HepG2 (cell line): ENCODE measurements around the gene LEF1. TPM values are rescaled to one million over a fixed set of nuclear protein-coding genes. Genes with fewer than 3 reads are reported as not detected.

ENCODE experiments used
- ATAC-seq: fragments of 200-7000 bp; cut with Tn5 transposase; 3 replicates; pipeline ENCODE4 v1.9.1; 2020; ENCODE audit warnings: mild to moderate bottlenecking, moderate library complexity
- BruUV-seq: library from RNA; stranded (reverse); fragments of 400-500 nt; replicated peaks from 2 replicates; lab custom pipeline; 2021; lab: Mats Ljungman, UMichigan
- CTCF ChIA-PET: fragments of 300-600 bp; formaldehyde crosslinking; extraction: SDS; loops from one replicate; lab custom pipeline; 2021; ENCODE audit warnings: low total read pairs, inconsistent platforms, low intra/inter-chr PET ratio; lab: Yijun Ruan, JAX
- POLR2A ChIA-PET: fragments of 350-600 bp; sonication (Branson Sonifier 250); formaldehyde crosslinking; loops from one replicate; lab custom pipeline; 2020; ENCODE audit warnings: antibody characterized with exemption, inconsistent platforms; lab: Yijun Ruan, JAX
- DNase-seq: peaks from one replicate; pipeline ENCODE4 v3.0.0-alpha.2; 2015; ENCODE audit warnings: low spot score
- FAIRE-seq: peaks from 3 replicates; lab custom pipeline; 2011; peaks lifted over from hg19 to GRCh38; lab: Jason Lieb, UNC
- H2AFZ ChIP-seq: one replicate; pipeline ENCODE4 v1.6.1; 2011; ENCODE audit warnings: low read length, inconsistent platforms
- H3K27ac ChIP-seq: fragments of 300-600 bp; 3 replicates; pipeline ENCODE4 v1.8.0; 2011; ENCODE audit warnings: mixed run types, mild to moderate bottlenecking, mixed read lengths, low read length, inconsistent platforms; ENCODE audit not compliant: insufficient read depth; ENCODE audit errors: extremely low read length
- H3K27me3 ChIP-seq, 2 experiments: fragments of 200-600 bp in 1 of 2; 2 replicates in 1 of 2; 3 replicates in 1 of 2; pipeline versions ENCODE4 v1.6.0 to v1.8.0; 2011; ENCODE audit warnings: low read length in 2 of 2, mild to moderate bottlenecking in 2 of 2, moderate library complexity in 2 of 2, inconsistent platforms in 1 of 2; ENCODE audit not compliant: insufficient read depth in 2 of 2, control insufficient read depth in 1 of 2
- H3K36me3 ChIP-seq, 2 experiments: fragments of 200-600 bp in 1 of 2; replicated peaks in 1 of 2; 2 replicates in 1 of 2; 3 replicates in 1 of 2; pipeline versions ENCODE4 v1.5.1 to v1.8.0; 2011; ENCODE audit warnings: low read length in 2 of 2, inconsistent platforms in 1 of 2; ENCODE audit not compliant: insufficient read depth in 2 of 2, control insufficient read depth in 1 of 2
- H3K4me1 ChIP-seq: 2 replicates; pipeline ENCODE4 v1.5.1; 2012; ENCODE audit warnings: low read length, inconsistent platforms; ENCODE audit not compliant: insufficient read depth
- H3K4me2 ChIP-seq: 2 replicates; pipeline ENCODE4 v1.6.0; 2011; ENCODE audit warnings: low read depth, low read length, inconsistent platforms
- H3K4me3 ChIP-seq, 3 experiments: fragments of 200-600 bp in 1 of 3; sonication (generic), shearing (Covaris generic) in 1 of 3; replicated peaks in 1 of 3; 2 replicates each; pipeline ENCODE4 v1.5.1; 2011 to 2016; ENCODE audit warnings: low read length in 3 of 3, inconsistent platforms in 2 of 3, low read depth in 2 of 3, mild to moderate bottlenecking in 2 of 3, control low read depth in 1 of 3, mixed read lengths in 1 of 3; ENCODE audit not compliant: insufficient read depth in 1 of 3
- H3K79me2 ChIP-seq: one replicate; pipeline ENCODE4 v1.6.1; 2011; ENCODE audit warnings: low read length, inconsistent platforms; ENCODE audit not compliant: insufficient read depth
- H3K9ac ChIP-seq: 2 replicates; pipeline ENCODE4 v1.6.0; 2011; ENCODE audit warnings: mild to moderate bottlenecking, low read depth, low read length, inconsistent platforms; ENCODE audit not compliant: insufficient read depth
- H3K9me3 ChIP-seq: 2 replicates; pipeline ENCODE4 v1.5.1; 2012; ENCODE audit warnings: mild to moderate bottlenecking, low read length
- H4K20me1 ChIP-seq: 2 replicates; pipeline ENCODE4 v1.6.0; 2011; ENCODE audit warnings: inconsistent platforms, mild to moderate bottlenecking, low read length, moderate library complexity; ENCODE audit not compliant: insufficient read depth
- ATF7-NPFF ChIP-seq: sonication (generic); formaldehyde crosslinking; IDR thresholded peaks from 2 replicates; pipeline ENCODE4 v1.8.1; 2023; ENCODE audit warnings: mild to moderate bottlenecking, low read depth, missing genetic modification reagents, moderate library complexity
- MED1 ChIP-seq: sonication (generic); formaldehyde crosslinking; IDR thresholded peaks from 2 replicates; pipeline ENCODE4 v1.4.0; 2020; ENCODE audit warnings: missing genetic modification reagents
- TBX3 ChIP-seq: fragments of 450-650 bp; IDR thresholded peaks from 2 replicates; pipeline ENCODE4 v1.6.1; 2017; ENCODE audit warnings: antibody characterized with exemption, mild to moderate bottlenecking, inconsistent platforms, borderline replicate concordance
- ZNF10 ChIP-seq: sonication (generic); formaldehyde crosslinking; IDR thresholded peaks from 2 replicates; pipeline ENCODE4 v1.4.0; 2020; ENCODE audit warnings: mild to moderate bottlenecking, low read depth, missing genetic modification reagents, borderline replicate concordance
- ZNF367 ChIP-seq: sonication (generic); formaldehyde crosslinking; IDR thresholded peaks from 2 replicates; pipeline ENCODE4 v1.4.0; 2020; ENCODE audit warnings: missing genetic modification reagents, borderline replicate concordance
- ZNF484 ChIP-seq: sonication (generic); formaldehyde crosslinking; IDR thresholded peaks from 2 replicates; pipeline ENCODE4 v1.5.1; 2020; ENCODE audit warnings: mild to moderate bottlenecking, low read depth, missing genetic modification reagents, borderline replicate concordance
- WGBS: methylation state at CpG from one replicate; pipeline ENCODE4 v1.1.6; 2017; ENCODE audit warnings: low lambda C conversion rate; 5-methylcytosine and 5-hydroxymethylcytosine counted together
- in situ Hi-C: cut with HindIII; loops from 2 replicates; pipeline ENCODE4 v1.10.0; 2017; ENCODE audit warnings: low pct_unique_long_range_greater_than_20kb; ENCODE audit not compliant: extremely low pct_ligation_motif_present
- intact Hi-C: fragments of 100-400 bp; cut with micrococcal nuclease; formaldehyde crosslinking; loops from one replicate; pipeline ENCODE4 v1.10.0; 2022; ENCODE audit not compliant: unreplicated experiment
- polyA plus RNA-seq, 8 experiments: library from polyadenylated mRNA; depleted of rRNA in 3 of 8; stranded (reverse) in 7 of 8; unstranded in 1 of 8; fragments of >200 nt; fragmentation: Illumina TruSeq in 4 of 8; extraction: Trizol in 4 of 8; gene quantifications; 2 replicates each; pipeline versions ENCODE4 v1.2.1 to v1.2.3, GENCODE V29; 2011 to 2016; ENCODE audit warnings: low read depth in 4 of 8, missing spikeins in 1 of 8, mixed read lengths in 1 of 8; ENCODE audit not compliant: insufficient read depth in 1 of 8
- total RNA-seq, 5 experiments: library from RNA; depleted of rRNA; stranded (reverse); fragments of >200 nt; fragmentation: Illumina TruSeq; extraction: Trizol; gene quantifications; 2 replicates each; pipeline ENCODE4 v1.2.3, GENCODE V29; 2016; ENCODE audit warnings: low read depth in 1 of 5
- TF ChIP-seq, protein P1 (sequence below): sonication (generic); formaldehyde crosslinking; IDR thresholded peaks from 2 replicates; pipeline ENCODE4 v1.5.1; 2020; ENCODE audit warnings: missing genetic modification reagents, mild to moderate bottlenecking, borderline replicate concordance

The LEF1 gene
- total and polyA plus RNA-seq, 2 of the 13 experiments (the other 11 are each of a cell fraction or from before 2014, with no cell fraction given), result 0.22 to 0.29 TPM

DNA sequence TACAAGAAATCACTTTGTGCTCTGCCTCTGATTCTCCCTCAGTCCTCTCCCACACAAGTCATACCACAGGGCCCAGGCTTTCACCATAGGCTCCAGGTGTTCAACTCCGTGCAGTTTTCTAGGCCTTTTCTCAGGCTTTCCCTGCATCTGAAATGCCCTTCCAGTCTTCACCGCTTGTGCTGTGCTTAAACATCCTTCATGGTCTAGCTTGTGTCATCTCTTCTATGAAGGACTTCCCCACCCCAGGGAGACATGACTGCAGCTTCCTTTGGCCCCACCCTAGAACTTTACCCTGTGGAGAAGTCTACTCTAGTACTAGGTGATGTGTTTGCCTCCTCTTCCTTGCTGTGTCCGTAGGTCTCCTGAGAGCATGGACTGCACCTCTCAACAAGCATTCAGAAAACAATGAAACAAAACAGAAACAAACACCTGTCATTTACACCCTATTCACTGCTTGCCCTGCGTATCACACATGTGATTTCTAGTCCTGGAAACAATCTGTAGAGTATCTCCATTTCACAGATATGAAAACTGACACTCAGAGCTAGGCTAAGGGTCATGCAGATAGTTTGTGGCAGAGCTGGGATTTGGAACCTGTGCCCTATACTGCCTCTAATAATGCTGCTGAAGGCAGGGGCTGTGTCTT is 22.7 kb upstream of the LEF1 start:
- TF ChIP-seq MED1 (no peak), ATF7-NPFF (CRISPR knock-in tag) (no peak), ZNF484 (CRISPR knock-in tag) (no peak), TBX3 (no peak), ZNF10 (CRISPR knock-in tag) (no peak)
- TF ChIP-seq, protein P1, sequence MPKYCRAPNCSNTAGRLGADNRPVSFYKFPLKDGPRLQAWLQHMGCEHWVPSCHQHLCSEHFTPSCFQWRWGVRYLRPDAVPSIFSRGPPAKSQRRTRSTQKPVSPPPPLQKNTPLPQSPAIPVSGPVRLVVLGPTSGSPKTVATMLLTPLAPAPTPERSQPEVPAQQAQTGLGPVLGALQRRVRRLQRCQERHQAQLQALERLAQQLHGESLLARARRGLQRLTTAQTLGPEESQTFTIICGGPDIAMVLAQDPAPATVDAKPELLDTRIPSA (CRISPR knock-in tag), result no peak
- in situ Hi-C loops (no loop called here), intact Hi-C loops (no loop called here)
- DNase-seq, result no peak
- no peak overlapping the region for H3K4me2 ChIP-seq
- H4K20me1 ChIP-seq, result no peaks in the 10 kb centered on the region
- no peaks in the 10 kb centered on the region for H3K9me3 ChIP-seq
- no peaks in the 10 kb centered on the region for H3K4me1 ChIP-seq
- POLR2A ChIA-PET, result no interaction called here
- CTCF ChIA-PET, result no interaction called here
- H3K27ac ChIP-seq, result no peak overlapping the region
- no peaks in the 10 kb centered on the region for H3K79me2 ChIP-seq
- WGBS, result 23% methylated on average over 4 of the region's 4 CpGs
- BruUV-seq, result no TSS peak
- H2AFZ ChIP-seq, result no peak overlapping the region
- ATAC-seq, result no peak
- no peaks in the 10 kb centered on the region for H3K36me3 ChIP-seq
- H3K27me3 ChIP-seq, result peaks cover 0 to 1% of the 10 kb centered on the region in 2 experiments; a peak in 1 of 5 replicates
- FAIRE-seq, result no peak
- H3K9ac ChIP-seq, result no peak overlapping the region
- H3K4me3 ChIP-seq, result no peak overlapping the region

DNA sequence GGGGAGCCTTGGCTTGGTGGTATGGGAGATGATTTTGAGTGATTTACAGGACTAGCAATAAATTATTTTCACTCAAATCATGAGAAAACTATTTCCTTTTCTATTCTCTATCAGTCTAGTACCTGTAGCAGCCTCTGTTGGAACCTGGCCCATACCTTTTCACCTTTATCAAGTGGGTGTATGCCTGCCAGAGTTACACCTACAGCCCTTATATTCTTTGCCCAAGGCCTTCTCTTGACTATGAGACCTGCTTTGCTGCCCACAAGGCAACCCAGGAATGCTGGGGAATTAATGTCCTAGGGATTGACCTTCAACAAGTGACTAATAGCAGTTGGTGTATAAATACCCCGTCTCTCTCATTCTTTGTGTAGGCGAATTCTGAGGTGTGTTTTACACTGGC is 20.0 kb upstream of the LEF1 start:
- Histone ChIP-seq H3K9me3 (no peaks in the 10 kb centered on the region), H3K27ac (no peak overlapping the region), H3K27me3 (peaks cover 0 to 1% of the 10 kb centered on the region in 2 experiments; a peak in 1 of 5 replicates), H2AFZ (no peak overlapping the region), H3K4me1 (no peaks in the 10 kb centered on the region), H3K36me3 (no peaks in the 10 kb centered on the region), H3K4me2 (no peak overlapping the region), H3K4me3 (no peak overlapping the region), H3K9ac (no peak overlapping the region), H3K79me2 (no peaks in the 10 kb centered on the region), H4K20me1 (no peaks in the 10 kb centered on the region)
- 27% methylated on average over 2 of the region's 2 CpGs for WGBS
- in situ Hi-C loops, result no loop called here
- ChIA-PET POLR2A (no interaction called here), CTCF (no interaction called here)
- no peak for TF ChIP-seq ZNF367 (CRISPR knock-in tag)
- FAIRE-seq, result no peak
- BruUV-seq, result no TSS peak
- intact Hi-C loops, result no loop called here
- ATAC-seq, result no peak
- no peak for DNase-seq
